Ramos (cell line): Measurements from ENCODE around the gene ENG.

Experiments used
- in situ Hi-C: fragments of 300-500 bp; cut with MboI; formaldehyde crosslinking; loops from one replicate; pipeline ENCODE4 v1.14.3; 2022; ENCODE audit warnings: low sequenced_read_pairs; ENCODE audit not compliant: unreplicated experiment

The ENG gene

DNA sequence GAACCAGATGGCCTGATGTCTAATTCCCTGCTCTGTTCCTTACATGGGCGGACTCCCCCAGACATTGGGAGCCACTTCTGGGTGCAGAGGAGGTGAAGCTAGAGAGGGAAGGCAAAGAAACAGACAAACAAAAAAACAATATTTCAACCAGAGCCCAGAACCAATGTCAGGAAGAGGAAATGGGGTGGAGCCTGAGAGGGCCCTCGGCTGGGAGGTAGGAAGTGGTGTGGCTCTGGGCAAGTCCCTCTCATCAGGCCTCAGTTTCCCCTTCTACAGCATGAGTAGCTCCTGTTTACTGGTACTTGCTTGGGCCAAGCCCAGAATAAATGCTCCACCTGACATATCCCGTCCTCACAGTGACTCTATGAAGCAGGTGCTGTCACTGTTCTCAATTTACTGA is 87.0 kb downstream of the ENG start:
- in situ Hi-C loops, result no loop called here

DNA sequence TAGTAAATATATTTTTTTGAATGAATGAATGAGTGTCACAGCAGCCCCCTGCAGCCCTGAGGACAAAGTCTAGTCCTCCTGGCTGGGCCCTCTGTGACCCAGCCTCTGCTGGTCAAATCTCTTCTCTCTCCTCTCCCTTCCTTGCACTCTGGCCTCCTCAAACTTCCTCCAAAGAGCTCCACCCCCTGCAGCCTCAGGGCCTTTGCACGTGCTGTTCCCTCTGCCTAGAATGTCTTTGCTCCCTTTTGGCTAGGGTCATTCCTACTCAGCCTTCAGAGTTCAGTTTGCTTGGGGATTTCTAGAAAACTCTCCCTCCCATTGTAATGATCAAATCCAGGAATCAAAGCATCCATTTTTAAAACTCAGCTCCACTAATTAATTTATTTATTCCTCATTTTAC is 89.0 kb downstream of the ENG start:
- in situ Hi-C loops, result no loop called here
